Muscle layer of duodenum (tissue), 2 donors: ENCODE measurements around the gene WNK2.

Experiments
- H3K27ac ChIP-seq: one replicate; pipeline ENCODE4 v1.7.0; 2013; ENCODE audit warnings: mild to moderate bottlenecking, low read length
- H3K27me3 ChIP-seq: one replicate; pipeline ENCODE4 v1.7.0; 2013; ENCODE audit warnings: low read depth, mild to moderate bottlenecking, control low read depth, low read length
- H3K36me3 ChIP-seq, 2 donors: one replicate each; pipeline ENCODE4 v1.7.0; 2013; ENCODE audit warnings: low read length in 2 of 2, control low read depth in 1 of 2, mild to moderate bottlenecking in 1 of 2; ENCODE audit not compliant: insufficient read depth in 2 of 2, control insufficient read depth in 1 of 2
- H3K4me1 ChIP-seq, 2 donors: one replicate each; pipeline ENCODE4 v1.7.0; 2013; ENCODE audit warnings: low read length in 2 of 2, mild to moderate bottlenecking in 2 of 2, control low read depth in 1 of 2, moderate library complexity in 1 of 2; ENCODE audit not compliant: insufficient read depth in 2 of 2, control insufficient read depth in 1 of 2
- H3K4me3 ChIP-seq, 2 donors: one replicate each; pipeline ENCODE4 v1.7.0; 2013; ENCODE audit warnings: low read length in 2 of 2, low read depth in 1 of 2, mild to moderate bottlenecking in 1 of 2
- H3K9me3 ChIP-seq, 2 donors: one replicate each; pipeline ENCODE4 v1.7.0; 2013; ENCODE audit warnings: low read length in 2 of 2, control low read depth in 1 of 2, mild to moderate bottlenecking in 1 of 2; ENCODE audit not compliant: control insufficient read depth in 1 of 2
- donor health status: healthy.

WNK2 gene

DNA sequence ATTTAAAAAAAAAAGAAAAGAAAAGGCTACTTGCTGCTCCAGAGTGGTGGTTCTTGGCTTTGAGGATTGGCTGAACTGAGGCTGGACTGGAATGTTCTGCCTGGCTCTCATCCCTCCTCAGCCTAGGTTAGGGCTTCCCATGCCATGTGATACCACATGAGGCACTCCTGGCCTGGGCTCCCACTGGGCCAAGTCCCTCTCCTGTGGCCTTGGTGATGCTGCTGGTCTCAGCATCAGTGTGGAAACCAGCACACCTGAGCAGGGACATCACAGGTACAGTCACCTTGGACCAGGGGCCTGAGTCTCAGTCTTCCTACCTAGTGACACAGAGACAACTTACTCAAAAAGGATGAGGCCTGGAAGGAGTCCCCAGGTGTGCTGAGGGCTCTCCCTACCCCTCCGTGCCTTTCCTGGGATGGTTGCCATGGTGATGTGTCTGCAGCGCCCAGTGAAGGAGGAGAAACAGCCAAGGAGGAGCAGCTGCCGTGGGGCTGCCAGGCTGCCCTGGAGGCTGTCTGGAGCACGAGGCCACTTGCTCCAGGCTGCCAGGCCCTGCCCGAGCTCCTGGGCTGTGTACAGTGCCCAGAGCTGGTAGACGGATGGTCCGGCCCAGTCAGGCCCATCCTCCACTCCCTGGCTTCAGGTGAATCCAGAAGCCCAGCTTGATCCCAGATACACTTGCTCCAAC is 71.0 kb downstream of the WNK2 start:
- H3K4me1 ChIP-seq, result no peaks in the 10 kb centered on the region
- H3K27me3 ChIP-seq, result no peaks in the 10 kb centered on the region
- peaks cover 0 to 7% of the 10 kb centered on the region in 2 donors for H3K36me3 ChIP-seq
- H3K27ac ChIP-seq, result no peak overlapping the region
- H3K9me3 ChIP-seq, result no peaks in the 10 kb centered on the region
- H3K4me3 ChIP-seq, result no peak overlapping the region

DNA sequence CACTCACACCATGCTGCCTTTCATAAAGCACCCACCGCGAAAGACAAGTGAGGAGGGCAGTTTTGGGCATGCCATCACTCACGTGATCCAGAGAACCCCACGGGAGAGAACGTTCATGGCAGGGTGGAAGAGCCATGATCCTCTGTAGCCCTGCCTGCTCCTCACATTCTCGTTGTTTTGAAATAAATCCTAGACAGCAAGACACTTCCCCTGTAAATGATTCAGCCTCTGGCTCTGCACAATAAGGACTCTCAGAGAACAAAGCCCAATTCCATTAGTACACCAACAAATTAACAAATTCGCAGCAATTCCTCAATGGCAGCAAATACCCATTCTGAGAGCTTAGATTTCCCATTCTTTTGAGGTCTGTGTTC is 71.5 kb downstream of the WNK2 start:
- Histone ChIP-seq H3K4me1 (no peaks in the 10 kb centered on the region), H3K36me3 (peaks cover 0 to 7% of the 10 kb centered on the region in 2 donors), H3K27me3 (no peaks in the 10 kb centered on the region), H3K4me3 (no peak overlapping the region), H3K27ac (no peak overlapping the region), H3K9me3 (no peaks in the 10 kb centered on the region)

DNA sequence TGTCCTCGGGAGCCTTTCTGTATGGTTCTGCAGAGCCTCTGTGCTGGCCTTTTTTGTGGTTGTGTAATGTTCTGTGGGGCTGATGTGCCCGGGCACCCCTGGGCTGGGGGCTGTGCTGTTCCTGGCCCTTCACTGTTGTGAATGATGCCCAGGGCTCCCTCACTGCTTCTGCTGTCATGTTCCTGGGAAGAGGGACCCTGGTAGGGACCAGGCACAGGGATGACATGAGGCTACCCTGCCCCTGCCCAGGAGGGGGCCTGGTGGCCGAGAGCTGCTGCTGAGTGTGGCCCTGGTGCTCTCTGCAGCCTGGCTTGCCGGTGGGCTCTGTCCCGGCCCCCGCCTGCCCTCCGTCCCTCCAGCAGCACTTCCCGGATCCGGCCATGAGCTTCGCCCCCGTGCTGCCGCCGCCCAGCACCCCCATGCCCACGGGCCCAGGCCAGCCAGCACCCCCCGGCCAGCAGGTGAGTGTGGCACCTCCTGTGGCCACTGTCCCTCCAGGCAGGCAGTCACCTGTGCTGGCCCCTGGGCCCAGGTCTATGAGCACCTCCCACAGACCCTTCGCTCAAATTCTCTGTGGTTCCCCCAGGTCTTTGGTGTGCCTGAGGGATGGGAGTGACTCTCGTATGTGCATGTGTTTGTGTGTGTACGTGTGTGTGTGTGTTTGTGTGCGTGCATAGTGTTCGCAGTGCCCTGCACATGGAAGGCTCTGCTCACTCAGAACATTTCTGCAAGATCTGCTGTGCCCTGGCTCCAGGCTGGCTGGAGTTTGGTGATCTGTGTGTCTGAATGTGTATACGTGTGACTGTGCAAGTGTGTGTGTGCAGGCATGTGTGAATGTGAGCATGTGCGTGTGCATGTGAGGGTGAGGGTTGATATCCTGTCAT is 72.3 kb downstream of the WNK2 start:
- peaks cover 0 to 7% of the 10 kb centered on the region in 2 donors for H3K36me3 ChIP-seq
- no peaks in the 10 kb centered on the region for H3K9me3 ChIP-seq

GRCh38 chr9:93256878-93257807 is 73.2 kb downstream of the WNK2 start:
- no peaks in the 10 kb centered on the region for H3K27me3 ChIP-seq
- H3K4me1 ChIP-seq, result no peaks in the 10 kb centered on the region
- H3K36me3 ChIP-seq, result peaks cover 0 to 7% of the 10 kb centered on the region in 2 donors
- no peak overlapping the region for H3K4me3 ChIP-seq
- H3K27ac ChIP-seq, result no peak overlapping the region
- no peaks in the 10 kb centered on the region for H3K9me3 ChIP-seq

More for the DNA sequence above, 72.3 kb downstream of the WNK2 start:
- Histone ChIP-seq H3K27me3 (no peaks in the 10 kb centered on the region), H3K4me1 (no peaks in the 10 kb centered on the region), H3K27ac (no peak overlapping the region), H3K4me3 (no peak overlapping the region)

- Histone ChIP-seq H3K36me3 (peaks cover 0 to 7% of the 10 kb centered on the region in 2 donors), H3K27ac (no peak overlapping the region), H3K9me3 (no peaks in the 10 kb centered on the region), H3K4me3 (no peak overlapping the region), H3K4me1 (no peaks in the 10 kb centered on the region), H3K27me3 (no peaks in the 10 kb centered on the region)
Measured at GRCh38 chr9:93257808-93258331, 73.9 kb downstream of the WNK2 start.

- Histone ChIP-seq H3K4me3 (no peak overlapping the region), H3K4me1 (no peaks in the 10 kb centered on the region), H3K27me3 (no peaks in the 10 kb centered on the region), H3K36me3 (peaks cover 0 to 7% of the 10 kb centered on the region in 2 donors), H3K27ac (no peak overlapping the region), H3K9me3 (no peaks in the 10 kb centered on the region)
Measured at GRCh38 chr9:93258419-93258817, 74.5 kb downstream of the WNK2 start.

- H3K9me3 ChIP-seq, result no peaks in the 10 kb centered on the region
Measured at GRCh38 chr9:93258818-93259489, 75.0 kb downstream of the WNK2 start.

GRCh38 chr9:93259490-93260262 is 75.7 kb downstream of the WNK2 start:
- Histone ChIP-seq H3K36me3 (peaks cover 7 to 9% of the 10 kb centered on the region in 2 donors), H3K4me3 (no peak overlapping the region), H3K9me3 (no peaks in the 10 kb centered on the region), H3K27ac (no peak overlapping the region), H3K27me3 (no peaks in the 10 kb centered on the region), H3K4me1 (no peaks in the 10 kb centered on the region)

More at GRCh38 chr9:93258818-93259489, 75.0 kb downstream of the WNK2 start:
- no peaks in the 10 kb centered on the region for H3K27me3 ChIP-seq
- H3K27ac ChIP-seq, result no peak overlapping the region
- H3K36me3 ChIP-seq, result peaks cover 2 to 7% of the 10 kb centered on the region in 2 donors
- no peak overlapping the region for H3K4me3 ChIP-seq
- H3K4me1 ChIP-seq, result no peaks in the 10 kb centered on the region

DNA sequence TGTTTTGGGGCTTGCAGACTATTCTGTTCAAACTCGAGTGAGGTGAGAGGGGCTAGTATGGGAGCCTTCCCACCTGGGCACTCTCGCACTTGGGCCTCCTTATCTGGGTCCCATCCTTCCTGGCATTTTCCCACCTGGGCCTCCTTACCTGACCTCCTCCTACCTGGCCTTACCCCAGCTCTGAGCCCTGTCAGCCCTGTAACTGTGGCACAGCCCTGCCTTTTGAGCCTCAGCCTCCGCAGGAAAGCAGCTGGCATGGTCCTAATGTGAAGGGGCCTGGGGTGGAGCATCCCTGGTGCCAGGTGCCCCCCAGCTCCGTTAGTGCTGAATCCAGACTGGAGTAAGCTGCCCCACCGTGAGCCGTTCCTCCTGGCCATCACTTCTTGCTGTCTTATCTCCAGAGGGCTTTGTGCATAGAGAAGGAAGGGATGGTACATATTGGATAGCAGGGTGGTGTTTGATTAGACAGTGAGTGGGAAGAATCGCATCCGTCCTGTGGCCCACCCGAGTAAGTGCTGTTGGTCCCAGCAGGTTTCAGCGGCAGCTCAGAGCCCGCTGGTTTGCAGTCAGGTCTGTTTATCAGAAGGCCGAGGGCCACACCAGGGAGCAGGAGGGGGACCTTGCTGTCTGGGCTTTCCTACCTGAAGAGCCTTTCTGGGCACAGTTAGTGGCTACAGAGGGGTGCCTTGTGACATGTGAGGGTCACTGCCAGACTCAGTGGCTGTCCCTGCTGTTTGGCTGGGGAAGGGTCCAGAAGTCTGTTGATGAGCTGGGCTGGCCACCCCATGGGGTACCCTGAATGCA is 76.5 kb downstream of the WNK2 start:
- Histone ChIP-seq H3K9me3 (no peaks in the 10 kb centered on the region), H3K36me3 (peaks cover 2 to 10% of the 10 kb centered on the region in 2 donors), H3K4me3 (no peak overlapping the region), H3K27me3 (no peaks in the 10 kb centered on the region), H3K4me1 (no peaks in the 10 kb centered on the region), H3K27ac (no peak overlapping the region)
